A549 (cell line): ENCODE measurements around the gene MAD1L1. TPM values are rescaled to one million over a fixed set of nuclear protein-coding genes. Genes with fewer than 3 reads are reported as not detected.

Experiments used
- ATAC-seq, 2 experiments: fragments of 200-7000 bp in 1 of 2; fragments of >200 bp in 1 of 2; cut with Nextera tagmentation in 1 of 2; cut with Tn5 transposase in 1 of 2; 3 replicates each; pipeline versions ENCODE4 v1.8.0 to v1.9.1; 2018 to 2020; ENCODE audit warnings: mild to moderate bottlenecking in 1 of 2, moderate library complexity in 1 of 2
- CTCF ChIA-PET: fragments of 300-600 bp; sonication (Branson Sonifier 250); formaldehyde crosslinking; extraction: SDS; loops from one replicate; lab custom pipeline; 2021; ENCODE audit warnings: antibody characterized with exemption, inconsistent platforms; lab: Yijun Ruan, JAX
- POLR2A ChIA-PET: fragments of 350-600 bp; formaldehyde crosslinking; extraction: SDS; loops from one replicate; lab custom pipeline; 2021; ENCODE audit warnings: antibody characterized with exemption, inconsistent platforms; lab: Yijun Ruan, JAX
- DNase-seq, 2 experiments: peaks; one replicate each; pipeline versions ENCODE4 v3.0.0 to v3.0.0-alpha.2; 2011 to 2016; ENCODE audit warnings: low read depth in 1 of 2, low spot score in 1 of 2
- FAIRE-seq: peaks from 2 replicates; lab custom pipeline; 2011; peaks lifted over from hg19 to GRCh38; lab: Jason Lieb, UNC
- H3K27ac ChIP-seq, 2 experiments: fragments of >200 bp; sonication (Bioruptor Twin); formaldehyde crosslinking; 3 replicates each; pipeline ENCODE4 v1.5.1; 2016 to 2017
- H3K4me1 ChIP-seq: fragments of >200 bp; sonication (Bioruptor Twin); formaldehyde crosslinking; 3 replicates; pipeline ENCODE4 v1.6.1; 2016
- H3K4me2 ChIP-seq: fragments of >200 bp; sonication (Bioruptor Twin); formaldehyde crosslinking; 3 replicates; pipeline ENCODE4 v1.6.1; 2016
- H3K4me3 ChIP-seq: fragments of >200 bp; sonication (Bioruptor Twin); formaldehyde crosslinking; 3 replicates; pipeline ENCODE4 v1.5.1; 2016
- H3K9me3 ChIP-seq: fragments of >200 bp; sonication (Bioruptor Twin); formaldehyde crosslinking; 3 replicates; pipeline ENCODE4 v1.6.1; 2016
- ATOH8 ChIP-seq: fragments of 250-450 bp; sonication (Bioruptor Pico); IDR thresholded peaks from 2 replicates; pipeline ENCODE4 v1.5.0; 2020; ENCODE audit warnings: low read depth, mild to moderate bottlenecking, moderate library complexity
- BHLHE40 ChIP-seq: IDR thresholded peaks from 2 replicates; pipeline ENCODE4 v1.6.1; 2012; ENCODE audit warnings: low read depth, low read length, inconsistent platforms
- CBX2 ChIP-seq: fragments of 200-600 bp; sonication (generic); IDR thresholded peaks from 2 replicates; pipeline ENCODE4 v1.6.1; 2016; ENCODE audit warnings: low read depth, mild to moderate bottlenecking, borderline replicate concordance
- CEBPB ChIP-seq, 2 experiments: fragments of >200 bp in 1 of 2; sonication (Bioruptor Twin) in 1 of 2; formaldehyde crosslinking in 1 of 2; IDR thresholded peaks; 2 replicates each; pipeline ENCODE4 v1.6.1; 2012 to 2016
- CHD2 ChIP-seq: fragments of 150-350 bp; IDR thresholded peaks from 2 replicates; pipeline ENCODE4 v1.6.1; 2014; ENCODE audit warnings: low read length; ENCODE audit not compliant: partially characterized antibody
- E2F6 ChIP-seq: IDR thresholded peaks from 2 replicates; pipeline ENCODE4 v1.6.1; 2012; ENCODE audit warnings: low read depth, borderline replicate concordance
- ESRRA ChIP-seq: fragments of 150-350 bp; IDR thresholded peaks from 2 replicates; pipeline ENCODE4 v1.6.1; 2014; ENCODE audit warnings: mild to moderate bottlenecking, low read length, borderline replicate concordance
- FOSB ChIP-seq: fragments of 250-450 bp; sonication (Bioruptor Pico); IDR thresholded peaks from 2 replicates; pipeline ENCODE4 v1.5.0; 2020; ENCODE audit warnings: mild to moderate bottlenecking, moderate library complexity
- JUN ChIP-seq, 2 experiments: fragments of >200 bp; sonication (Bioruptor Twin); formaldehyde crosslinking; IDR thresholded peaks; 2 replicates in 1 of 2; 3 replicates in 1 of 2; pipeline ENCODE4 v1.6.1; 2016 to 2017
- JUNB ChIP-seq: fragments of >200 bp; sonication (Bioruptor Twin); formaldehyde crosslinking; IDR thresholded peaks from 2 replicates; pipeline ENCODE4 v1.6.1; 2016
- KDM1A ChIP-seq: fragments of 200-600 bp; sonication (generic); IDR thresholded peaks from 2 replicates; pipeline ENCODE4 v1.6.1; 2016; ENCODE audit warnings: low read depth, mild to moderate bottlenecking
- MYC ChIP-seq: IDR thresholded peaks from 2 replicates; pipeline ENCODE4 v1.6.1; 2012; ENCODE audit warnings: mild to moderate bottlenecking, inconsistent platforms, low read length, improper control_type of control experiment, borderline replicate concordance
- NFE2L2 ChIP-seq: fragments of 150-350 bp; conservative IDR thresholded peaks from 2 replicates; pipeline ENCODE4 v1.6.1; 2014; ENCODE audit warnings: low read length
- POLR2A ChIP-seq: IDR thresholded peaks from 2 replicates; pipeline ENCODE4 v1.6.1; 2012; ENCODE audit warnings: mild to moderate bottlenecking, low read length
- POLR2AphosphoS2 ChIP-seq: conservative IDR thresholded peaks from 2 replicates; pipeline ENCODE4 v1.6.1; 2012; ENCODE audit warnings: low read length, improper control_type of control experiment, inconsistent platforms
- REST ChIP-seq: fragments of 200-600 bp; sonication (generic); IDR thresholded peaks from 2 replicates; pipeline ENCODE4 v1.6.1; 2016; ENCODE audit warnings: antibody characterized with exemption, mild to moderate bottlenecking, moderate library complexity
- SMC3 ChIP-seq: fragments of >200 bp; sonication (Bioruptor Twin); formaldehyde crosslinking; IDR thresholded peaks from 3 replicates; pipeline ENCODE4 v1.6.1; 2018; ENCODE audit warnings: inconsistent platforms
- SREBF2 ChIP-seq: fragments of 450-650 bp; IDR thresholded peaks from 2 replicates; pipeline ENCODE4 v1.6.1; 2014; ENCODE audit warnings: mild to moderate bottlenecking, moderate library complexity
- USF2 ChIP-seq: fragments of 450-650 bp; IDR thresholded peaks from 2 replicates; pipeline ENCODE4 v1.6.1; 2014; ENCODE audit warnings: antibody characterized with exemption
- ZNF302 ChIP-seq: fragments of 250-450 bp; sonication (Bioruptor Pico); IDR thresholded peaks from 2 replicates; pipeline ENCODE4 v1.9.0; 2021; ENCODE audit warnings: inconsistent platforms, mild to moderate bottlenecking, moderate library complexity
- WGBS: methylation state at CpG from one replicate; pipeline ENCODE4 v1.1.6; 2017; ENCODE audit errors: missing lambda C conversion rate; 5-methylcytosine and 5-hydroxymethylcytosine counted together
- polyA plus RNA-seq, 4 experiments: library from polyadenylated mRNA; depleted of rRNA in 3 of 4; stranded (reverse); fragments of >200 nt; fragmentation: RNase III in 1 of 4; extraction: RNeasy Plus Mini Kit Qiagen cat#74134 plus additional on column Dnase treatment in 1 of 4; gene quantifications; 2 replicates in 3 of 4; 3 replicates in 1 of 4; pipeline ENCODE4 v1.2.3, GENCODE V29; 2011 to 2017
- TF ChIP-seq, protein P1 (sequence below): IDR thresholded peaks from 2 replicates; pipeline ENCODE4 v1.6.1; 2012
- TF ChIP-seq, protein P2 (sequence below): fragments of 250-450 bp; sonication (Bioruptor Pico); IDR thresholded peaks from 2 replicates; pipeline ENCODE4 v1.5.0; 2021; ENCODE audit warnings: mild to moderate bottlenecking, moderate library complexity, borderline replicate concordance
- TF ChIP-seq, protein P3 (sequence below): fragments of >200 bp; sonication (Bioruptor Twin); formaldehyde crosslinking; IDR thresholded peaks from 3 replicates; pipeline ENCODE4 v1.6.1; 2016
- TF ChIP-seq, protein P4 (sequence below): IDR thresholded peaks from 2 replicates; pipeline ENCODE4 v1.6.1; 2012

MAD1L1 gene
- polyA plus RNA-seq, 2 of the 4 experiments (the other 2 are of a cell fraction), result 13.6 to 16.6 TPM

- H3K4me1 ChIP-seq, result no peaks in the 10 kb centered on the region
- FAIRE-seq (no peak), DNase-seq (no peak), ATAC-seq (no peak)
- ChIA-PET CTCF (interaction anchor here (1.0 to 1.5 kb wide), 2 partner anchors 11 to 15 kb away, joined by 3 to 5 read pairs; no protein-coding TSS in a partner anchor), POLR2A (no interaction called here)
- H3K27ac ChIP-seq, result no peak overlapping the region
- WGBS, result 91% methylated on average over 13 of the region's 13 CpGs
- TF ChIP-seq MYC, result no peak
- TF ChIP-seq USF2, result no peak
- TF ChIP-seq BHLHE40, result no peak
- no peak for TF ChIP-seq JUN (IDR thresholded peaks at IDR 0.05)
- no peak for TF ChIP-seq ZNF302 (CRISPR knock-in tag)
- no peak for TF ChIP-seq ATOH8 (CRISPR knock-in tag)
- TF ChIP-seq JUNB, result no peak
- no peak for TF ChIP-seq KDM1A
- no peak for TF ChIP-seq POLR2AphosphoS2
- TF ChIP-seq CHD2, result no peak
- no peak for TF ChIP-seq SMC3
- TF ChIP-seq CBX2, result no peak
- TF ChIP-seq FOSB (CRISPR knock-in tag), result no peak
- TF ChIP-seq REST, result no peak
- TF ChIP-seq SREBF2, result no peak
- no peak for TF ChIP-seq E2F6
- no peak overlapping the region for H3K4me3 ChIP-seq
- no peaks in the 10 kb centered on the region for H3K9me3 ChIP-seq
- H3K4me2 ChIP-seq, result no peak overlapping the region
Measured at GRCh38 chr7:1994931-1995330, 237.8 kb downstream of the MAD1L1 start.

DNA sequence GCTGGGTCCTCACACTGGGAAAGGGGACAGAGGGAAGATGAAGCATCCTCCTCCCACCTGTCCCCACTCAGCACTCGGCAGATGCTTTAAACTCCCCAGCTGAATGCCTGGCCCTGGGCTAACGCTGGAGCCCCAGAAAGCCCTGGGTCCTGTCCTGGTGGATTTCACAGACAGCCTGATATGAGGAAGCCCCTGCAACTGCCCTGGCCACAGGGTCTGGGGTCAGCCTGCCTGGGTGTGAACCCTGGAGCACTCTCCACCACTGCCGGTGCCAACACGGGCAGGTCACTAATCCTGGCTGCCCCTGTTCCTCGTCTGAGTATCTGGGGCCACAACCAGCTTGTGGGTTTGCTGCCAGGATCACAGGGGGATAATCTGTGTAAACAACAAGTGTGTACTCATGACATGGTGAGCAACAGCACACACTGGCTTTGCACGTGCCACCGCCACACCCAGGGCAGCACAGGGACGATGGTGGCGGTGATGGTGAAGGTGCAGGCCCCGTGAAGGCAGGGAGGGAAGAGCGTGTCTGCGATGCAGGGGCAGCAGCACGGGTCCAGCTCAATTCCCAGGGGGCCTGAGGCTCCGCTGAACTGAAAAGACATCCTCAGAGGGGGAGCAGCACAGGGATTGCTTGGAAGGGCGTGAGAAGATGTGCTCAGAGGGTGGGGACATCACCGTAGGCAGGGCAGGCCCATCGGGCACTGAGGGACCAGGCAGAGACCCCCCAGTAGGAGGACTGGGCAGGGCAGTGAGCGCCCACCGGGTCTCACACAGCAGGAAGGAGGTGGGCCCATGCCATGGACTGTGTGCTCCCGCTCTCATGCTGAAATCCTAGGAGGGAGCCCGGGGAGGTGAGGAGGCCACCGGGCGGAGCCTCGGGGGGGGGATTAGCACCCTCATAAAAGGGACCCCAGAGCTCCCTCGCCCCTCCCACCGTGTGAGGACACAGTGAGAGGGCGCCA is 238.7 kb downstream of the MAD1L1 start:
- FAIRE-seq (no peak), ATAC-seq (no peak), DNase-seq (no peak)
- no peak overlapping the region for H3K27ac ChIP-seq
- ChIA-PET POLR2A (no interaction called here), CTCF (interaction anchor here (1.0 kb wide), 1 partner anchor 16 kb away, joined by 3 read pairs; no protein-coding TSS in a partner anchor)
- H3K4me1 ChIP-seq, result no peaks in the 10 kb centered on the region
- H3K4me3 ChIP-seq, result no peak overlapping the region
- 76% methylated on average over 27 of the region's 27 CpGs for WGBS
- H3K4me2 ChIP-seq, result no peak overlapping the region
- no peaks in the 10 kb centered on the region for H3K9me3 ChIP-seq
- TF ChIP-seq, protein P1, sequence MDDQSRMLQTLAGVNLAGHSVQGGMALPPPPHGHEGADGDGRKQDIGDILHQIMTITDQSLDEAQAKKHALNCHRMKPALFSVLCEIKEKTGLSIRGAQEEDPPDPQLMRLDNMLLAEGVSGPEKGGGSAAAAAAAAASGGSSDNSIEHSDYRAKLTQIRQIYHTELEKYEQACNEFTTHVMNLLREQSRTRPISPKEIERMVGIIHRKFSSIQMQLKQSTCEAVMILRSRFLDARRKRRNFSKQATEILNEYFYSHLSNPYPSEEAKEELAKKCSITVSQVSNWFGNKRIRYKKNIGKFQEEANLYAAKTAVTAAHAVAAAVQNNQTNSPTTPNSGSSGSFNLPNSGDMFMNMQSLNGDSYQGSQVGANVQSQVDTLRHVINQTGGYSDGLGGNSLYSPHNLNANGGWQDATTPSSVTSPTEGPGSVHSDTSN, result no peak
- TF ChIP-seq JUNB, result no peak
- TF ChIP-seq SMC3, result no peak
- no peak for TF ChIP-seq E2F6
- TF ChIP-seq NFE2L2, result no peak
- TF ChIP-seq CHD2, result no peak
- TF ChIP-seq, protein P2, sequence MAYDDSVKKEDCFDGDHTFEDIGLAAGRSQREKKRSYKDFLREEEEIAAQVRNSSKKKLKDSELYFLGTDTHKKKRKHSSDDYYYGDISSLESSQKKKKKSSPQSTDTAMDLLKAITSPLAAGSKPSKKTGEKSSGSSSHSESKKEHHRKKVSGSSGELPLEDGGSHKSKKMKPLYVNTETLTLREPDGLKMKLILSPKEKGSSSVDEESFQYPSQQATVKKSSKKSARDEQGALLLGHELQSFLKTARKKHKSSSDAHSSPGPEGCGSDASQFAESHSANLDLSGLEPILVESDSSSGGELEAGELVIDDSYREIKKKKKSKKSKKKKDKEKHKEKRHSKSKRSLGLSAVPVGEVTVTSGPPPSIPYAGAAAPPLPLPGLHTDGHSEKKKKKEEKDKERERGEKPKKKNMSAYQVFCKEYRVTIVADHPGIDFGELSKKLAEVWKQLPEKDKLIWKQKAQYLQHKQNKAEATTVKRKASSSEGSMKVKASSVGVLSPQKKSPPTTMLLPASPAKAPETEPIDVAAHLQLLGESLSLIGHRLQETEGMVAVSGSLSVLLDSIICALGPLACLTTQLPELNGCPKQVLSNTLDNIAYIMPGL (CRISPR knock-in tag), result no peak
- TF ChIP-seq FOSB (CRISPR knock-in tag), result no peak
- TF ChIP-seq ESRRA, result no peak
- no peak for TF ChIP-seq POLR2A
- TF ChIP-seq CEBPB (IDR thresholded peaks at IDR 0.05), result no peak
- TF ChIP-seq, protein P3, sequence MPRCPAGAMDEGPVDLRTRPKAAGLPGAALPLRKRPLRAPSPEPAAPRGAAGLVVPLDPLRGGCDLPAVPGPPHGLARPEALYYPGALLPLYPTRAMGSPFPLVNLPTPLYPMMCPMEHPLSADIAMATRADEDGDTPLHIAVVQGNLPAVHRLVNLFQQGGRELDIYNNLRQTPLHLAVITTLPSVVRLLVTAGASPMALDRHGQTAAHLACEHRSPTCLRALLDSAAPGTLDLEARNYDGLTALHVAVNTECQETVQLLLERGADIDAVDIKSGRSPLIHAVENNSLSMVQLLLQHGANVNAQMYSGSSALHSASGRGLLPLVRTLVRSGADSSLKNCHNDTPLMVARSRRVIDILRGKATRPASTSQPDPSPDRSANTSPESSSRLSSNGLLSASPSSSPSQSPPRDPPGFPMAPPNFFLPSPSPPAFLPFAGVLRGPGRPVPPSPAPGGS, result no peak
- TF ChIP-seq, protein P4, sequence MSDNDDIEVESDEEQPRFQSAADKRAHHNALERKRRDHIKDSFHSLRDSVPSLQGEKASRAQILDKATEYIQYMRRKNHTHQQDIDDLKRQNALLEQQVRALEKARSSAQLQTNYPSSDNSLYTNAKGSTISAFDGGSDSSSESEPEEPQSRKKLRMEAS, result no peak
- no peak for TF ChIP-seq KDM1A
